Measurements from ENCODE around the gene LCN2. TPM values are rescaled to one million over a fixed set of nuclear protein-coding genes. Genes with fewer than 3 reads are reported as not detected.

Gene LCN2
- total RNA-seq, 1 donor from 2014 or later: not detected

- H3K9me3 ChIP-seq (ENCODE audit: low read depth): no peaks in the 10 kb centered on the region
- no peak overlapping the region for H3K27ac ChIP-seq
- no peak overlapping the region for H3K4me2 ChIP-seq
- H3K9ac ChIP-seq: no peak overlapping the region
- no peak overlapping the region for H3K4me3 ChIP-seq
- H3F3A ChIP-seq (ENCODE audit: low read depth): peaks cover 7% of the 10 kb centered on the region
- no peaks in the 10 kb centered on the region for H3K9me3 Mint-ChIP-seq
- no peaks in the 10 kb centered on the region for H3K27me3 ChIP-seq
- peaks cover 5% of the 10 kb centered on the region for H3K36me3 Mint-ChIP-seq
- peaks cover 10% of the 10 kb centered on the region for H3K4me1 Mint-ChIP-seq
- H3K27me3 Mint-ChIP-seq (ENCODE audit: insufficient read depth, low read depth): peaks cover 3% of the 10 kb centered on the region
- H3K27ac Mint-ChIP-seq: no peak overlapping the region
- TF ChIP-seq CTCF (IDR thresholded peaks at IDR 0.05) (no peak), EZH2 (IDR thresholded peaks at IDR 0.05) (no peak), EZH2phosphoT487 (IDR thresholded peaks at IDR 0.05) (no peak)
- no peaks in the 10 kb centered on the region for H3K79me2 ChIP-seq (ENCODE audit: low read depth)
- no peak overlapping the region for H3K4me3 Mint-ChIP-seq
- H3K4me1 ChIP-seq: peaks cover 4% of the 10 kb centered on the region
- no peak for DNase-seq (ENCODE audit: low spot score)
- H4K20me1 ChIP-seq (ENCODE audit: low read depth): no peaks in the 10 kb centered on the region
- no peaks in the 10 kb centered on the region for H3K36me3 ChIP-seq
- H2AFZ ChIP-seq (replicated peaks): no peak overlapping the region
These were observed 30.1 kb upstream of the LCN2 start for GRCh38 chr9:128118971-128119665.

DNA sequence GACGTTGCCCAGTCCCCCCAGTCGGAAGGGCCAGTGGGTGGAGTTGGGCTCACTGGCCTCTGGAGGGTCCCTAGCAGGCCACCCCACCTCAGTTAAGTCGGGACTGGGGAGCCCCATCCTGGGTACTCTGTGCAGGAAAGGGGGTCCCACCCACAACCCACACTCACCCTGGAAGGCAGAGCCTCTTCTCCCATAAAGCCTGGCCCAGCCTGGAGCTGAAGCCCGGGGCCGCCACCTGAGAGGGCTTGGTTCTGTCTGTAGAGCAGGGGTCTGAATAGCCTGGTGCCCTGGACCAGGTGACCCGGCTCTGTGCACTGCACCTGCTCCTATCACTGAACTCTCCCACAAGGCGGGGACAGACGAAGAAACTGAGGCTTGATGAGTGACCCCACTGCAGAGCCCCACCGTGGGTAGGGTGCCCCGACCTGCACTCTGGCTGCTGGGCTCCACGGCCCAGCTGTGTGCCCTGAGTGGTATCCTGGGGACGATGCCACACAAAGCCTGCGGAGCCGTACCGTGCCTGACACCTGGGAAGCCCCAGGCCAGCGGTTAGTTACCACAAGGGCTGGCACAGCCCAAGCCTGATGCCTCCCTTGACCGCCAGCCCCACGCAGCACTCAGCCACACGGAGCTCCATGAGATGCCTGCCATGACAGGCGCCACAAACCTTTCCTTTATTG lies 29.1 kb upstream of the LCN2 start:
- H3K27ac ChIP-seq: no peak overlapping the region
- no peak overlapping the region for H3K9ac ChIP-seq
- Mint-ChIP-seq H3K27me3 (ENCODE audit: insufficient read depth, low read depth) (peaks cover 3% of the 10 kb centered on the region), H3K4me1 (peaks cover 10% of the 10 kb centered on the region), H3K36me3 (peaks cover 6% of the 10 kb centered on the region), H3K4me3 (no peak overlapping the region), H3K27ac (no peak overlapping the region), H3K9me3 (no peaks in the 10 kb centered on the region)
- H3K4me1 ChIP-seq: peaks cover 4% of the 10 kb centered on the region
- peaks cover 7% of the 10 kb centered on the region for H3F3A ChIP-seq (ENCODE audit: low read depth)
- H3K4me3 ChIP-seq: no peak overlapping the region
- no peaks in the 10 kb centered on the region for H3K27me3 ChIP-seq
- no peak overlapping the region for H3K4me2 ChIP-seq
- DNase-seq (ENCODE audit: low spot score): no peak
- H4K20me1 ChIP-seq (ENCODE audit: low read depth): peaks cover 7% of the 10 kb centered on the region
- no peaks in the 10 kb centered on the region for H3K9me3 ChIP-seq (ENCODE audit: low read depth)
- peaks cover 1% of the 10 kb centered on the region for H3K79me2 ChIP-seq (ENCODE audit: low read depth)
- H2AFZ ChIP-seq (replicated peaks): no peak overlapping the region
- H3K36me3 ChIP-seq: no peaks in the 10 kb centered on the region
- no peak for TF ChIP-seq EZH2phosphoT487 (IDR thresholded peaks at IDR 0.05)
- no peak for TF ChIP-seq EZH2 (IDR thresholded peaks at IDR 0.05)
- no peak for TF ChIP-seq CTCF (IDR thresholded peaks at IDR 0.05)

GRCh38 chr9:128120741-128121465 lies 28.4 kb upstream of the LCN2 start:
- H3F3A ChIP-seq (ENCODE audit: low read depth): peaks cover 7% of the 10 kb centered on the region
- peaks cover 14% of the 10 kb centered on the region for H4K20me1 ChIP-seq (ENCODE audit: low read depth)
- H3K27me3 ChIP-seq: no peaks in the 10 kb centered on the region
- no peak overlapping the region for H3K9ac ChIP-seq
- peaks cover 8% of the 10 kb centered on the region for H3K79me2 ChIP-seq (ENCODE audit: low read depth)
- H3K27me3 Mint-ChIP-seq (ENCODE audit: insufficient read depth, low read depth): peaks cover 3% of the 10 kb centered on the region
- H3K4me2 ChIP-seq: no peak overlapping the region
- no peak overlapping the region for H2AFZ ChIP-seq (replicated peaks)
- no peak for DNase-seq (ENCODE audit: low spot score)
- no peak overlapping the region for H3K27ac ChIP-seq
- peaks cover 13% of the 10 kb centered on the region for H3K4me1 Mint-ChIP-seq
- TF ChIP-seq EZH2phosphoT487 (IDR thresholded peaks at IDR 0.05): no peak
- TF ChIP-seq CTCF (IDR thresholded peaks at IDR 0.05): no peak
- TF ChIP-seq EZH2 (IDR thresholded peaks at IDR 0.05): no peak
- no peak overlapping the region for H3K4me3 ChIP-seq
- no peaks in the 10 kb centered on the region for H3K9me3 ChIP-seq (ENCODE audit: low read depth)
- H3K4me1 ChIP-seq: peaks cover 4% of the 10 kb centered on the region
- H3K9me3 Mint-ChIP-seq: no peaks in the 10 kb centered on the region
- H3K4me3 Mint-ChIP-seq: no peak overlapping the region
- H3K36me3 ChIP-seq: no peaks in the 10 kb centered on the region
- no peak overlapping the region for H3K27ac Mint-ChIP-seq
- H3K36me3 Mint-ChIP-seq: peaks cover 8% of the 10 kb centered on the region

Data from neural progenitor cell (in vitro differentiated cells).